Renal cortex interstitium (tissue), 11 donors: ENCODE results near the gene PPP2R5C. TPM values are rescaled to one million over a fixed set of nuclear protein-coding genes. Genes with fewer than 3 reads are reported as not detected.
"Not testable (repeated sequence)": the region's sequence is repeated elsewhere in the genome, so short reads cannot be mapped to it uniquely, and the experiment has no call there.

ENCODE experiments used
- DNase-seq, 11 donors: peaks; one replicate each; pipeline ENCODE4 v3.0.0-alpha.2; 2013; ENCODE audit warnings: low read depth in 9 of 11, low spot score in 4 of 11; ENCODE audit errors: extremely low read depth in 1 of 11
- polyA plus RNA-seq, 3 donors: library from polyadenylated mRNA; unstranded; fragments of 120-200 nt; gene quantifications; one replicate each; pipeline ENCODE4 v1.2.1, GENCODE V29; 2013; ENCODE audit not compliant: insufficient read length in 3 of 3

PPP2R5C gene
- polyA plus RNA-seq, 3 donors, result 96.6 to 115 (median 101) TPM

DNA sequence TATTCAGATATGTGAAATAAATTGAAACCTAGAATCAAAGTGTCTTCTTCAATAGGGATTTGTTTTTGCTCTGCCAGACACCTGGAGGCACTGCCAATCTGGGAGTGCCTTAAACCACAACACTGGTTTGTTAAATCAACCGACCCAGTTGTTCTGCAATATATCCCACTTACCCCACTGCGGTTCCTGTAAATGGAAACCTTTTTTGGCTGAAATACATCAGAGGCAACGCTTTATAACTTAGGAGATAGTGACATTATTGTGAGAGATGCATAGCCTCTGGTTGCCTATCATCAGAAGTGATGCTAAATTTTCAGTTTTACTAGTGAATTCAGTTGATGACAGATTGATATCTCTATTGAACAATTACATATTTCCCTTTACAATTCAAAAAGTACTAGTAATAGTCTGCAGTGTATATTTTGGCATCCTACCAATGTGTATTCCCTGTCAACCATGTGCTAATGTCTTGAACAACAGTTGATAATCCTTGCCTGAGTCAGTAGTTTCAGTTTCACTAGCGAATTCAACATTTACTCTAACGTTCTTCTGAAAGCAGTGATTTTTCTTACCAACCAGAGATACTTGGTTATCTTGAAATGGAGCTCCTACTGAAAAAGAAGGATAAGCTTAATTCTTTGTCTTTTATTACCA is 30.5 kb downstream of the PPP2R5C start:
- no peak for DNase-seq

DNA sequence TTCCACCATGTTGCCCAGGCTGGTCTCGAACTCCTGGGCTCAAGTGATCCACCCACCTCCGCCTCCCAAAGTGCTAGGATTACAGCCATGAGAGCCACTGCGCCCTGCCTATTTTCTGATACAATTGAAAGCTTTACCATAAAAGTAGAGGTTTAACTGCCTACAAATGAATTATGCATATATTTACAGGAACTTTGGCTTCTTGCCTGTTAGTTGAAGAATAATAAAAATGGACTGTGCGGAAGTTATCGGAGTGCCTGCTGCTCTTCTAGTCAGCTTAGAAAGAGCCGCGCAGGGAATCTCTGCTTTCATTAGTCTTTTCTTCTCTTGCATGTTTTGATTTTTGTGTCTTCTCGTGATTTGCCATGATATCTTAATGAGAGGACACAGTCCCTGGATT is 34.5 kb downstream of the PPP2R5C start:
- DNase-seq, result no peak

GRCh38 chr14:101796479-101796878 is 35.0 kb downstream of the PPP2R5C start:
- no peak for DNase-seq

- no peak for DNase-seq
Observed at GRCh38 chr14:101797856-101798255, 36.3 kb downstream of the PPP2R5C start.

- DNase-seq, result not testable (repeated sequence)
Observed at GRCh38 chr14:101804373-101804772, 42.9 kb downstream of the PPP2R5C start.

DNA sequence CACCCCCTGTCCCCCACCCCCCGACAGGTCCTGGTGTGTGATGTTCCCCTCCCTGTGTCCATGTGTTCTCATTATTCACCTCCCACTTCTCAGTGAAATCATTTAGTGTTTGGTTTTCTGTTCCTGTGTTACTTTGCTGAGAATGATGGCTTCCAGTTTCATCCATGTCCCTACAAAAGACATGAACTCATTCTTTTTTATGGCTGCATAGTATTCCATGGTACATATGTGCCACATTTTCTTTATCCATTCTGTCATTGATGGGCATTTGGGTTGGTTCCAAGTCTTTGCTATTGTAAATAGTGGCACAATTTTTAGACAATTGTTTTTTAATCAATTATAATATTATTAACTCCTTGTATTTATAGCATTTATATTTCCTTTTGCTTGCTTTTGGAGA is 44.7 kb downstream of the PPP2R5C start:
- not testable (repeated sequence) for DNase-seq

DNA sequence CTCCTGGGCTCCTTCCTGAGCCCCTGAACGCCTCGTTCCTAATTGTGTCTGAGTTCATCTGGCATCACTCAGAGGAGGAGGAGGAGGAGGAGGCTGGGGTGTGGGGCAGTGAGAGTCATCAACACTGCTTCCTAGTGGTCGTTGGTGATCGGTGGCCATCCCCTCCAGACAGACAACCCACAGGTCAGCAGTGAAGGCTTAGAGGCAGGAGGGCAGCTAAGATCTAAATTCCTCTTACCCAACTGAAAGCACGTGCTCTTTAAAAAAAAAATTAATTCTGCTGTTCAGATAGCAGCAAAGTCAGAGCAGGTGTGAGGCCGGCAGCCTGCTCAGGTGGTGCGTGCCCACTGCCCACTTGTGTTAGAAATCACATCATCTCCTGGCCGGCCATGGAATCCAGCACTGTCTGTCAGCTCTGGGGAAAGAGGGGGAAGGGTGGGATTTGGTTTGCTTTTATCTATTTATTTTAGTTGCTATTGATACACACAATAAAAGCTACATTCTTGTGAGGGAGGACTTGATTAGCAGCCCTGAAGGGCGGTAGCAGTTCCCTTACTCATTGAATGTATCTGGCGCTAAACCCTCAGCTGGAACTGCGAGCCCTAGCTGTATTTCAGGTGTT is 46.6 kb downstream of the PPP2R5C start:
- peak in 1 of 11 donors; percentile 13 for DNase-seq

DNA sequence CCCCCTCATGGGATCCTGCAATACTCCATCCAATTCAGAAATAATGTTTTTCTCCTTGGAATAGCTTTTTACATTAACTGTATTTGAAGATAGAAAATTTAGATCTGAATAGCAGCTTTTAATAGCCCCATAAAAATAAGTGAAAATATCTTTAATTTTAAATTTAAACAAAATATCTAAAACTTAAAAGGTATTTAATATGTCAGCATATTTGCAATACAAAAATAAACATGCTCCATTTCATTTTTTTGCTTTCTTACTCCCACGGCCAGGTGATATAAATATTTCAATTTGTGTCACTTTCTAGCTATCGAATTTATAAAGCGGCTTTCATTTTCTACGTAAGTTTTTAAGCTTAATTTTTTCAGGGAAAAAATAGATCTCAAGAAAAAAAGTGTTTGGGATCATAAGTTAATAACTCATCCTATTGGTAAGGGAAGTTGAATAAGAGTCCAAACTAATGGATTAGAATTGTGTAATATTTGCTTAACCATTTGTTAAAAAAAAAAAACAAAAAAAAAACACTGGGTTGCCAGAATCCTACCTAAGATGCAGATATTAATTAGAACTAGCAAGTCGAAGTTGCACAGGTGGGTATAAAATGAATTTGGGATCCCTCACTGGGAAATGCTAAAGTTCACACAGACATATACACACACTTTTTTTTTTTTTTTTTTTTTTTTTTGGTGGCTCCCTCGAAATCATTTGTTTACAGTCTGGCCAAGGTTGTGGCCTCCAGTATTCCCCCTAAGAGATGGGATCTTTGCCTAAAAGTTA is 47.6 kb downstream of the PPP2R5C start:
- no peak for DNase-seq

DNA sequence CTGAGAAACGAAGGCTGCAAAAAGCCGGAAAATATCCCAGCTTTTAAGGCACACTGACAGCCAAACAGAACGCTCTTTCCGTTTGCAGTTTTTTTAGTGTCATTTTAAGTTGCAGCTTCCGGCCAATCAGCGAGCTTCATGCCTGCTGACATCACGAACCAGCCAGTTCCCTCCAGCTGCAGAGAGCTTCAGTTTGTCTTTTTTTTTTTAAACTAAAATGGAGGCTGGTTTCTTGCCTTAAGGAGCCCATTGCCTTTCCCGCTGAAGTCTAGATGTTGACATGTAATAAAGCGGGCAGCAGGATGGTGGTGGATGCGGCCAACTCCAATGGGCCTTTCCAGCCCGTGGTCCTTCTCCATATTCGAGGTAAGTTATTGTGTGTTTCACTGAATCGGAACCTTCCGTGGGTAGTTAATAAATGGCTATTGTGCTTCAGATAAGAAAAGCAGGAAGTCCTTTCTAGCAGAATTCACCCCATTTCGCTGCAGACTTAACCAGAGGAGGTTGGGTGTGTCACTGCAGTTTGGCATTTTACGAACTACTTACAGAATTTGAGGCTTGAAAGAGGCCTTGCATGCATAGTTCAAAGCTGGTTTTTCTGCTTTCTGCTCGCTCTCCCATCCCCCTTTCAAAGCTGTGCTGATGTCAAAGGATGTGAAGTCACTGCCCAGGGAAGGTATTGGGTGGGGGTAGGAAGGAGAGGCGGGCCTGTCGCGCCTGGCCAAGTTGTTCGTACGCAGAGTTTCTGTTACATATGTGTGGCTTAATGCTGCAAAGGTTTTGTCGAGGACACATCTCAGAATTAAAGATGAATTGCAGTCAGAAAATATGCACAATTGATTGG is 48.4 kb downstream of the PPP2R5C start:
- peak; percentile 83 to 96 (median 92) for DNase-seq

DNA sequence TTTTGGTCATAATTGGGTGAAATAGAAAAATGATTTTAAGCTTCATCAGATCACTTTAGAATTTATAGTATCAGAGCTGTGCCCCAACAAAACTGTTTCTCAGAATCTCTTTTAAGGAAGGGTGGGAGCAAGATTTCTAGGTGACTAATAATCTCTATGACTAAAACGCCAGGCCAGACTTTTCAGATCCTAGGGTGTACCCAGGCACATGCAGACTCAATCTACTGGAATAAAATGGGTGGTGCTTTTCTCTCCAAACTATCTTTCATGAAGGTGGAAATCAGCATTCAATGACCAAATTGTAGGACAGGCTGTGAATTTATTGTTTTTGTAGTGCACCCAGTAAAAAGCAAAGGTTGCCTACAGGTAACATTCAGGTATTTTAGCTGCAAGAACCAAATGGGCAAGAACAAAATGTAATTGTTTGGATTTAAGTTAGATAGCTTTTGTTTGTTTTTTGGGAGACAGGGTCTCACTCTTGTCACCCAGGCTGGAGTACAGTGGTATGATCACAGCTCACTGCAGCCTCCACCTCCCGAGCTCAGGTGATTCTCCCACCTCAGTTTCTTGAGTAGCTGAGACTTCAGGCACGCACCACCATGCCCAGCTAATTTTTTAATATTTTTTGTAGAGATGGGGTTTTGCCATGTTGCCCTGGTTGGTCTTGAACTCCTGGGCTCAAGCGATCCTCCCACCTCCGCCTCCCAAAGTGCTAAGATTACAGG is 49.5 kb downstream of the PPP2R5C start:
- DNase-seq, result no peak

DNA sequence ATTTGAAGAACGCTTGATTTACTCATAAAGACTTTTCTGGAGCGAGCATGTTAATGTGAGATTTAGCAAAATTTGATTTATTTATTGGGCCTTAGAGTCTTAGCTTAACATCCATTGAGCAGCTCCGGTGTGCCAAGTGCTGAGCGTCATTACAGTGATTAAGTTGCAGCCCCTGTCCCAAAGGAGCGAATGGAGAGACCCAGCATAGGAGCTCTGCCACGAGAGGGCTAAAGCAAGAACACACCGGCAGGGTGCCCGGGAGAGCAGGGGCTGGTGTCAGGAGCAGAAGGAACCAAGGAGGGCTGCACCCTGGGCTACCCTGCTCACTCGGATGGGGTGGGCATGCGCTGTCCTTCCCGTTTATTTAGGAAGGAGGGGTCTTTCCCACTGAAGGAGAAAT is 50.6 kb downstream of the PPP2R5C start:
- DNase-seq, result no peak

GRCh38 chr14:101813171-101813759 is 51.8 kb downstream of the PPP2R5C start:
- DNase-seq, result no peak

GRCh38 chr14:101813833-101814232 is 52.3 kb downstream of the PPP2R5C start:
- no peak for DNase-seq

DNA sequence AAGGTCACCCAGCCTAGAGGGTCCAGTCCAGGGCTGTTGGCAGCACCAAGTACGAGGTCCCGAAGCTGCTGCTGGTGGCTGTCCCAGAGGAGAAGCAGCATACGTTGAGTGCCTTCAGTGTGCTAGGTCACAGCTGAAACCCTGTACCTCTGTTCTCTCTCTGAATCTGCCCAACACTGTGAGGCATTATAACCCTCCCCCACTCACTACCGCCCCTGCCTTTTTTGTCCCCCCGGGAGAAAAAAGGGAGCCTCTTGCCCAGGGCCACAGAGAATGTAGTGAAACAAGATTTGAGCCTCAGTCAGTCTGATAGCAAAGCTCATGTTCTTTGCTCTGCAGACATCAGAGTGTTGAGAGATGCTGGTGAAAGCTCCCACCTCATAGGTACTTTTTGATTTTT is 53.4 kb downstream of the PPP2R5C start:
- DNase-seq, result no peak

DNA sequence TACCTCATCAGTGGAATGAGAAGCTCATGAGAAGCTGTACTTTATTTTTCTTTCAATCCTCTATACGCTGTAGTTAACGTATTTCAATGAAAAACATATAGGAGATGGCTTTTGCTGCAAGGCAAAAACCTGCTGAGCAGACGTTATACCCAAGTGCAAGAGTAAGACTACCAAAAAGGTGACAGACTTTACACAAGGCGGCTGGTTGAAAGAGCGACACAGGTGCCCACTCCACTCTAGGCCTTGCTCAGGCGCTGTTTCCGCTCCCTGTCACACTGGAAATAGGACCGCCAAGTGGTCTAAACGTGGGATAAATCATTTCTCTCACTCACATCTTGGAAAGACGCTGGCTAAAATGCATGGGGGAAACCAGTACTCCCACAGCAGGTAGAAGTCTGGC is 54.5 kb downstream of the PPP2R5C start:
- no peak for DNase-seq

DNA sequence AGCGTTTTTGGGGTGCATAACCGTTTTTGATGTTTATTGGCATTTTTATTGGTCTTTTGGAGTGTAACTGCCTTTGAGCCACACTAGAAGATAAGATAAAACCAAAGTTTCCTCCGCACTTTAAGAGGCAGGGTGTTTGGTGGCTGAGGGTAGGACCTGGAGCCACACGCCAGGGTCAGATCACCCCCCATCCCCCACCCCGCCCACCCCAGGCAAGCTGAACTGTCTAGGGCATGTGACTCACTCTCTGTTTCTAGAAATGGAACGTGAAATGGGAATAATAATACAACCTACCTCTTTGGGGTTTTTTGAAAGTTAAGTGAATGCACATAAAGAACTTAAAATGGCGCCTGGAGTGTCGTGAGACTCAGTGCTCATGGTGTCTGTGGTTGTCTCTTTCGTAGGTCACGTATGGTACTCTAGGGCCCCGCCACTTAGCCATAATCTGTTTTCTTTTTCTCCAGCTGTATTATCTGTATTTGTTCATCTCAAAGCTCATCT is 56.0 kb downstream of the PPP2R5C start:
- no peak for DNase-seq

DNA sequence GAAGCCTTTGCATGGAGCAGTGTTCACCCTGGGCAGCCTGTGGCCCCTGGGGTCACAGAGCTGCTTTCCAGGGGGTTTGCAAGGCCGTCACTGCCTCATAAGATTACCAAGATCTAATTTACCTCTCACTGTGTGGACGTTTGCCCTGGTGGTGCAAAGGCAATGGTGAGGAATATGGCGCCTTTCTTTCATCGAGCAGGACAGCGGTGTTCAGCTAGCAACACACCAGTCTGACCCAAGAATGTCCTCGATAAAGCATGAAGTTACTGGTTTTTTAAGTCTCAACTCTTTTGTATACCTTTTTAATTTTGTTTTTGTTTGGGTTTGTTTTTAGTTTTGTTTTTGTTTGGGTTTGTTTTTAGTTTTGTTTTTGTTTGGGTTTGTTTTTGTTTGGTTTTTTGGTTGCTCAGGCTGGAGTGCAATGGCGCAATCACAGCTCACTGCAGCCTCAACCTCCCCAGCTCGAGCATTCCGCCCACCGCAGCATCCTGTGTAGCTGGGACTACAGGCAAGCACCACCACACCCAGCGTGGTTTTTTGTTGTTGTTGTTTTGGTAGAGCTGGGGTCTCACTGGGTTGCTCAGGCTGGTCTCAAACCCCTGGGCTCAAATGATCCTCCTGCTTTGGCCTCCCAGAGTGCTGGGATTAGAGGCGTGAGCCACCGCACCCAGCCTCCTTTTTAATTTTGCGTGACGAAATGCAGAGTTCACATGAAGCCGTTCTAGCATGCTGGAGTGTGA is 57.9 kb downstream of the PPP2R5C start:
- no peak for DNase-seq
